HG03175 (cell line): ENCODE data around the gene TLR9.

Experiments used
- ATAC-seq: cut with Tn5 transposase; IDR thresholded peaks from one replicate; pipeline ENCODE4 v1.9.1; 2021; ENCODE audit warnings: mild to moderate bottlenecking, moderate library complexity; ENCODE audit not compliant: unreplicated experiment

The TLR9 gene

GRCh38 chr3:52248165-52248541, 22.7 kb upstream of the TLR9 start:
- no peak for ATAC-seq

- no peak for ATAC-seq
Observed at GRCh38 chr3:52247409-52248164, 22.1 kb upstream of the TLR9 start.

GRCh38 chr3:52246728-52247408, 21.4 kb upstream of the TLR9 start:
- no peak for ATAC-seq

- ATAC-seq = no peak
Observed at GRCh38 chr3:52246264-52246620, 20.8 kb upstream of the TLR9 start.

- no peak for ATAC-seq
Observed at GRCh38 chr3:52245322-52246263, 20.1 kb upstream of the TLR9 start, which contains the start of gene PPM1M. Gene PPM1M, plus strand, starts transcription at chr3:52245759. Its CDS starts 66 bp downstream, at chr3:52245825.

GRCh38 chr3:52243791-52244628, 18.6 kb upstream of the TLR9 start:
- peak; percentile 41 for ATAC-seq

GRCh38 chr3:52242039-52242438, 16.6 kb upstream of the TLR9 start:
- ATAC-seq = no peak

- ATAC-seq = no peak
Observed at GRCh38 chr3:52240886-52241370, 15.5 kb upstream of the TLR9 start.

GRCh38 chr3:52240059-52240885, 14.8 kb upstream of the TLR9 start:
- ATAC-seq = no peak

- ATAC-seq = peak; percentile 80
Observed at GRCh38 chr3:52238761-52239701, 13.6 kb upstream of the TLR9 start, which contains the start of gene TWF2. Gene TWF2, minus strand, starts transcription at chr3:52239158. Its CDS starts 142 bp downstream, at chr3:52239016.

- no peak for ATAC-seq
Observed at GRCh38 chr3:52238193-52238760, 12.8 kb upstream of the TLR9 start.

- no peak for ATAC-seq
Observed at GRCh38 chr3:52237657-52238172, 12.3 kb upstream of the TLR9 start.

GRCh38 chr3:52237006-52237656, 11.7 kb upstream of the TLR9 start:
- no peak for ATAC-seq

GRCh38 chr3:52236424-52236886, 11.0 kb upstream of the TLR9 start:
- no peak for ATAC-seq

GRCh38 chr3:52234516-52235447, 9.3 kb upstream of the TLR9 start:
- ATAC-seq = no peak

GRCh38 chr3:52233968-52234367, 8.5 kb upstream of the TLR9 start:
- no peak for ATAC-seq
